Stimulated activated CD8-positive, alpha-beta memory T cell treated with anti-CD3 and anti-CD28 coated beads, Interleukin-7, amount 100 ng/mL, for 1 hour (primary cell): ENCODE measurements around the gene DPP10.

Source experiments
- DNase-seq, 2 donors: peaks; one replicate each; pipeline ENCODE4 v3.0.0-alpha.2; 2020; ENCODE audit warnings: low read depth in 2 of 2

DPP10 gene

DNA sequence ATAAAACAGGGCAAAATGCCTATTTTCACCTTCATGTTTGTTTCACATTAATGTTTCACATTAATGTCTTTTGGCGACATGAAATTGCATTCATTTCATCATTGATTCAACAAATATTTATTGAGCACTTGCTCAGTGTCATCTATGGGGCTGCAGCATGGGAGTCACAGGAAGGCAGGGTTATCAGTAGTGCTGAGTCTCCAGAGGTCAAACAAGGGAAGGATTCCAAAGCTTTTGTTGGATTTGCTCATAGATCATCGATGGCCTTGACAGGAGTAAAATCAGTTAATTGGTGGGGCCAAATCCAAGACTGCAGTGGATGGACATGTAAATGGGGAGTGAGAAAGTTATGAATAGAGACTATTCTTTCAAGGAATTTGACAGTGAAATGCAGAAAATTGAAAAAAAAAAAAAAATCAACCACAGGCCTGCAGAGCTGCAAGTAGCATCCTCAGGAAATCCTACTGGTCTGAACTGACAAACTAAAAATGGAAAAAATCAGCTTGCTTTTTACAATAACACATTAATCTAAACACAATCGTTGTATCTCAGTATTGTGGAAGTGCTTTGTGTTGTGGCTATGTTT, 1290.8 kb downstream of the DPP10 start:
- no peak for DNase-seq

DNA sequence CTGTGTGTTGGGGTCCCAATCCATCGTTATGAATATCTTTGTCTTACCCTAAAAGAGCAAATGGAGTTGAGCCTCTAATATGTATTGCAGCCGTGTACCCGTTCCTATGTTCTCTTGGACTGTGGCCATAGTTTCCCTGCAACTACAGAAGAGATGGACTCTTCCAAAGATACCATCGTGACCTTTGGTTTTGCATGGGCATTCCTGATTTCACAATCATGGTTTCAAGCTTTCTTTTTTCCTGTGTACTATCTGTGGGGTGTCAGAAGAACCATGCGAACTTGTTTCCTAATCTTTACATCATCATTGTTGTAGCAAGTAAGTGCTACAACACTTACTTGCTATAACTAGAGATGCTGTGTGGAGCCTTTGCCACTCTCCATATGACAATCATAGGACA, 1295.7 kb downstream of the DPP10 start:
- DNase-seq, result no peak

DNA sequence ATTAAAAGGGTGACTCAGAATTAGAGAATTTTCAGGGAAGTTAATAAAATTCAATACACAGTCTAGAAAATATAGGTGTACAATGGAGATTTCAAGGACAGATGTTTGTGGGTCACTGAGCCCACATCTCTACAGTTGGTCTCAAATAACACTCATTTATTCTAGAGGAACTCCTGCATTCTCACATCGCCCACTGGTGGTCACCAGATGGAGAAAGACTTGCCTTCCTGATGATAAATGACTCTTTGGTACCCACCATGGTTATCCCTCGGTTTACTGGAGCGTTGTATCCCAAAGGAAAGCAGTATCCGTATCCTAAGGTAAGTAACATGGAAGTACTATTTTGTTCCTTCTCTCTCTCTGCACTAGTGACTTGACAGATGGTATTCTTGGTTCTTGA, 1297.1 kb downstream of the DPP10 start:
- no peak for DNase-seq

- no peak for DNase-seq
Observed at GRCh38 chr2:115746151-115746550, 1303.7 kb downstream of the DPP10 start.

GRCh38 chr2:115757286-115757685, 1314.8 kb downstream of the DPP10 start:
- DNase-seq, result no peak

GRCh38 chr2:115763601-115764000, 1321.2 kb downstream of the DPP10 start:
- DNase-seq, result no peak

DNA sequence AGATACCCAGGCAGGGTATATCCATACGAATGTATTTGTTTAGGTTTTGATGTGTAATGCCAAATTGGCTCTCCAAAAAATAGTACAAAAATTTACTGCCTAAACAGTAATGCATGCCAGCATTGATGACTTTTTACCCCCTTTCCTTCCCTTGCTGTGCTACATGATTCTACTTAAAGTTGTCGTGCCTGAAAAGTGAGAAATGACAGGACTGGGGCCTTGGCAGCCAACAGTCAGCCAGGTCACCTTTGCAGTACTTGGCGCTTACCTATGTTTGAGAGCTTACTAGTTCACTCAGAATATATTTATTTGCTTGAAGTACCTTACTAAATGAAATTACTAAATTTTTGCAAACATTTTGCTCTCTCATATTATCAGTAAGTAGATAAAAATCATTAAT, 1329.1 kb downstream of the DPP10 start:
- no peak for DNase-seq

DNA sequence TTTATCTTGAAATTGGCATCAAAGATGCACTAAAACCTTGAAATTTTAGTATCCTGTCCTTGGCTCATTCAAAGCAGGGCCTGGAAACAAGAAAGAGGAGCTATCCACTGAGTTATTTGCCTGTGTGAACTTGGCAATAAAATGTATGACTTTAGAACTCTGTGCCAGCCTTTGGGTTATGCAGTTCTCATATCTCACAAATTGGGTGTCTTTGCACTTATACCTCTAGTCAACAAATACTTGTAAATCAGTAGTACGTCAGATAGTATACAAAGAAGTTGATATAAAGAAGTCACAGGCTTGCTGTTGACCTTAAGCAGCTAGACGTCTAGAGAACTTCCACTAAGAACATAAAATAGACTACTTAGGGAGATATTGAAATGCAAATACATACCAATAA, 1331.9 kb downstream of the DPP10 start:
- DNase-seq, result no peak

GRCh38 chr2:115779085-115779632, 1336.7 kb downstream of the DPP10 start:
- no peak for DNase-seq

DNA sequence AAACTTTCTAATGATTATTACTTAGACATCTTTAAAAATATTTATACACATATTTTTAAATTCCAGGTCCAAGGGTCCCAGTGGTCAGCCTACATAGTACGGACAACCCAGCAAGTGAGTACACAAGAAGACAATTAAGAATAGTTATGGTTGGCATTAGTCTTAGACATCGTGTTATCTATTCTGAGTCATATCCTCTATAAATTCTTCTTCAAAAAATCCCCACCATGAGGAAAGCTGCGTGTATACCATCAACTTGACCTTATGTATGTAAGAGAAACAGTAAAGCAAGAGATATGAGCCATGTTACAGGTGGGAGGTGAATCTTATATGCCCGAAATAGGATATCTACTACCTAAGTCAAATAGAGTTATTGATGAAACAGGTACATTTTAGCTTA, 1339.8 kb downstream of the DPP10 start:
- no peak for DNase-seq

- no peak for DNase-seq
Observed at GRCh38 chr2:115796078-115796477, 1353.6 kb downstream of the DPP10 start.

DNA sequence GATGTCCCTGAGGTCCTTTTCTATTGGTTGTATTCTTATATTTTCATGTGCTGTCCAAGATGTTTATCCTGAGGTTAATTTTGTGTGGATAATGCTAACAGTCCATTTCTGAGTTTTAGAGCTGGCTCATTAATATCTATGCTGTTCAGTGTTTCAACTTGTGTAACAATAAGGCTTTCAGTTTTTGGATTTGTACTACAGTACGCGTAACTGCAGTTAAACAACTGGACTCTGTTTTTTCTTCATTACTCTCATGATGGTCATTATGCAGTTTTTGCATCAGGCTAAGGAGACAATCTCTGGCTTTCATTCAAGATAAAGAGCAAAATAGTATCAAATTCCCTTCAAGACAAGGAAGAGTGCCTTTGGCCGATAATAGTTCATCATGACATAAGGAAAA, 1364.8 kb downstream of the DPP10 start:
- no peak for DNase-seq

DNA sequence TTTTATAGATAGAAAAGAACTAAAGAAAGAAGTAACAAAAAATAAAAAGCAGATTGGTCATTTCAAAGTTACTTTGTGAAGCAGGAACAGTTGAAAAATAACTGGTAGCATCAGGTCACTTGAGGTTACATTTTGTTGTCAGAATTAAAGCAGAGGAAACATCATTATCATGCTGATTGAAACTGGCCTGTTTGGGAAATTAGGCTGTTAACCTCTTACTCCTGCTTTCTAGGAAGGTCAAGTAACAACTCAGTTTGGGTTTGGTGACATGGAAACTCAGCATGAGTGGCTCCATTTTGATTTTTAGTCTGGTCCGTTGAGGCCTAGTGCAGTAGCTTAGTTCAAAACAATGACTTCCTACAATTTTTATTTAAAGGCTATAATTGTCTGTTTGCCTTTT, 1383.5 kb downstream of the DPP10 start:
- no peak for DNase-seq

GRCh38 chr2:115833196-115833595, 1390.8 kb downstream of the DPP10 start:
- DNase-seq, result no peak

GRCh38 chr2:115838539-115838938, 1396.1 kb downstream of the DPP10 start:
- no peak for DNase-seq

DNA sequence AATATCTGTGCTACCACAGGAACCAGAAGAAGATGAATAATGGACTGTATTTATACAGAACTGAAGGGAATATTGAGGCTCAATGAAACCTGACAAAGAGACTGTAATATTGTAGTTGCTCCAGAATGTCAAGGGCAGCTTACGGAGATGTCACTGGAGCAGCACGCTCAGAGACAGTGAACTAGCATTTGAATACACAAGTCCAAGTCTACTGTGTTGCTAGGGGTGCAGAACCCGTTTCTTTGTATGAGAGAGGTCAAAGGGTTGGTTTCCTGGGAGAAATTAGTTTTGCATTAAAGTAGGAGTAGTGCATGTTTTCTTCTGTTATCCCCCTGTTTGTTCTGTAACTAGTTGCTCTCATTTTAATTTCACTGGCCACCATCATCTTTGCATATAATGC, 1399.9 kb downstream of the DPP10 start:
- DNase-seq, result no peak

DNA sequence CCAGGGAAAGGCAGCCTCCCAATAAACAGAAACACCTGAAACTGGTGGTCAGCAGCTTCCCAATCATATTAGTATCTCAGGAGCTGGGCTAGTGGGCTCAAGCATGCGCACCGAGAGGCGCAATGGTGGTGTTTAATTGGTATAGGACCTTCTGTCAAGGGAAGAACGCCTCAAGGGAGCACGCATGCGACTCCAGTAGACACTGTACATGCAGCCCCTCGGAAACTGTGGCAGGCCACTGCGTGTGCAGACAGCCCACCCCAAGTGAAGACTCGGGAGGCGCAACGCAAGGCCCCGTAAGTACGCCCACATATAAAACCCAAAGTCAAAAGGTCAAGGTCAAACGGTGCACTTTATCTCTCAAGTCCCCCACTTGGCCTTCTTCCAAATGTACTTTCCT, 1405.8 kb downstream of the DPP10 start:
- DNase-seq, result no peak

DNA sequence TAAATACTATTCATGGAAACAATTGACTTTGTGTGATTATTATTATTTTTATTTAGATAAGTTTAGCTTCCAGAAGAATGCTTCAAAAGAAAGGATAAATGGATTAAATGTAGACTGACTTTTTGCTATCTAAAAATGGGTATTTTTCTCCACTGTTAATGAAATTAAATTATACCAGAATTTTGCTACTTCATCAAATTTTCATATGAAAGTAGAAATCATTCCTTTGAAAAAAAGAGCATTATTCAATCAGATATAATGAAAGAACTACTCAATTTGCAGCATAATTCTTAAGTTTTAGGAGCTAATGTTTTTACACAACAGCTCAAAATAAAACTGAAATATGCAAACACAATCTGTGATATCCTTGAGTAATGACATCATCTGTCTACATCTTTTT, 1424.6 kb downstream of the DPP10 start:
- no peak for DNase-seq

GRCh38 chr2:115874427-115874826, 1432.0 kb downstream of the DPP10 start:
- DNase-seq, result no peak

DNA sequence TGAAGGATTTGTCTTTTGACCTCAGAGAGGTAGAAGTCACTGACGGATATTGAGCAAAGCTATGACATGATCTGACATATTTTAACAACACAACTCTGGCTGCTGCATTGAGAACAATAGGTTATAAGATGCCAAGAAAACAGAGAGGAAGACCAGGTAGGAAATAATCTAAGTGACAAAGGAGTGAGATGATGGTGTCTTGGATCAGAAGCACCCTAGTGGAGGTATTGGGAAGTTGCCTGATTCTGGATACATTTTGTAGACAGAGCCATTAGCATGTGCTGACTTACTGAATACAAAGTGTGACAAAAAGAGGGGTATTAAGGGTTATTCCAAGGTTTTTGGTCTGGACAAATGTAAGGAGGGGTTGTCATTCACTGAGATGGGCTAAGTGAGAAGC, 1438.1 kb downstream of the DPP10 start:
- no peak for DNase-seq

DNA sequence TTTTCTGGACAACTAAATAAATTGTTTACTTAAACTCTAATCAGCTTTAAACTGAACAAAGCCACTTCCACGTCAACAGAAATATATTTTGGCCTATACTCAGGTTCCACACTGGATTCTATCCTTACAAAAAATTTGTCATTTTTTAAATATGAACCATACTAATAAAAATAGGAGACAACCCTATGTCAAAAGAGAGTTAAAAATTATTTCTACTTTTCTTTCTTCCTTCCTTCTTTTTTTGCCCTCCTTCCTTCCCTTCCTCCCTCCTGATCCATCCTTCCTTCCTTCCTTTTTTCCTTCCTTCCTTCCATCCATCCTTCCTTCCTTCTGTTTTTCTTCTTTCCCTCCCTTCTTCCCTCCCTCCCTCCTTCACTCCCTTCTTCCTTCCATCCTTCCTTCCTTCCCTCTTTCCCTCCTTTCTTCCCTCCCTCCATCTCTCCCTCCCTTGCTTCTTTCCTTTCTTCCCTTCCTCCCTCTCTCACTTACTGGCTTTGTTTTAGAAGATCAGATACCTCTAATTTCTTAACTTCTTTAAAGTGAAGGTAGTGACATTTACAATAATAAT, 1444.9 kb downstream of the DPP10 start:
- DNase-seq, result no peak
